UCSD-AML1 (cell line): Measurements from ENCODE around the gene ANKFN1.
"Not testable (repeated sequence)": the region's sequence is repeated elsewhere in the genome, so short reads cannot be mapped to it uniquely, and the experiment has no call there.

Experiments used
- DNase-seq: peaks from one replicate; lab custom pipeline; 2025; ENCODE audit not compliant: unreplicated experiment; lab: John Stamatoyannopoulos, UW

ANKFN1 gene

GRCh38 chr17:56288786-56289185 lies 135.5 kb downstream of the ANKFN1 start:
- DNase-seq: not testable (repeated sequence)

- DNase-seq: no peak
Measured at GRCh38 chr17:56289321-56289720, 136.0 kb downstream of the ANKFN1 start.

GRCh38 chr17:56290101-56290801 lies 137.0 kb downstream of the ANKFN1 start:
- no peak for DNase-seq

DNA sequence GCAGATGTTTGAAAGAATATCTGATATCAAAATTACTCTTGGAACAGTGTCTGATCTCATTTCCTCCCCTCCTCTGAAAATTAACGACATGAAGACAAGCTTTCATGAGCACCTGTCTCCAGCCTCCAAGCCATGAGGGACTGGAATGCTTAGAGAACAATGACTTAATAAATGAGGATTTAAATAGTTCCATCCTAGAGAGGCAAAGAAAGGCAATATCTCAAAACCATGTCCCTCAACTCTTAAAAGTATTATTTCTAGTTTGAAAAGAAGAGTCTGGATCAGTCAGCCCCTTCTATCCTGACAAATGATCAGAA lies 137.5 kb downstream of the ANKFN1 start:
- no peak for DNase-seq

DNA sequence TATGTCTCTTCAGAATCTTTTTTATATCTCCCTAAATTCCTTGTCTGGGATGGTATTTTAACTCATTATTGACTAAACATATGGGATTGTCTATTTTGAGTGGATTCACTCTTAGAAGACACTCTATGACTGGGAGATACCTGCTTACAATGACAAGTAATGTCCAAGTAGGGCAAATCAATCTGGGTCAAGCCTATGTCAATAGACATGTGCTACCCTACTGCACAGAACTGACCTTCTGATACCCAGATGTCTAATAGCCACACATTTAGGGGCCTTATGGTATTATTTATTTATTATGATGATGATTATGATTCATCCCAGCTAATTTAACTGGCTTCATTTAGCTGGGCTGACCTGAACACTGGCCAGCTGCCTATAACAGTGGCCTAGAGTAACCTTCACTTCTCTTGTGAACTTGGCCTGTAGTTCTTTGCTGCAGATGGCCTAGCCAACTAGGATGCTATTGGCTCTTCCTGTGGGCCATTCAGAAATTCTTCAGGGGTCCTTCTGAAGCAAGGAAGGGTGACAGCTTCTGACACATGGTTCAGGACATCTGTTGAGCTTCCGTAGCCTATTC lies 138.0 kb downstream of the ANKFN1 start:
- DNase-seq: no peak

- no peak for DNase-seq
Measured at GRCh38 chr17:56292010-56292409, 138.7 kb downstream of the ANKFN1 start.

GRCh38 chr17:56292578-56292977 lies 139.3 kb downstream of the ANKFN1 start:
- no peak for DNase-seq

GRCh38 chr17:56297184-56297583 lies 143.9 kb downstream of the ANKFN1 start:
- peak; percentile 49 for DNase-seq

DNA sequence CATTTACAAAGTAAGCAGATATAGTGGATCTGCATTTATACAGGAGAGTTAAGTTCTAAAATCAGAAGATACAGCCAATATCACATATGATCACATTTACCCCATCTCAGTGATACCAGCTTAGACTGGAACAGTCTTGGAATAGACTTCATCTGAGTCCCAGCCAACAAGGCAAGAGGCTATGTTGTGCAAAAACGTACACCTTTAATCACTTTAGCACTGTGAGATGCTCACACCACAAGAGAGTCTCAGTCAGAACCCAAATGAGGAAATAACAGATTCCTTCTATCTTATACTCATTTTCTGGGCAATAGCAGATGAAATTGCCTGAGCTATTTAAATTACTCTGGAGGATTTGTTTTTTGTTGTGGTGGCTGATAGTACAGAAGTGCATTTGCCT lies 145.6 kb downstream of the ANKFN1 start:
- no peak for DNase-seq

DNA sequence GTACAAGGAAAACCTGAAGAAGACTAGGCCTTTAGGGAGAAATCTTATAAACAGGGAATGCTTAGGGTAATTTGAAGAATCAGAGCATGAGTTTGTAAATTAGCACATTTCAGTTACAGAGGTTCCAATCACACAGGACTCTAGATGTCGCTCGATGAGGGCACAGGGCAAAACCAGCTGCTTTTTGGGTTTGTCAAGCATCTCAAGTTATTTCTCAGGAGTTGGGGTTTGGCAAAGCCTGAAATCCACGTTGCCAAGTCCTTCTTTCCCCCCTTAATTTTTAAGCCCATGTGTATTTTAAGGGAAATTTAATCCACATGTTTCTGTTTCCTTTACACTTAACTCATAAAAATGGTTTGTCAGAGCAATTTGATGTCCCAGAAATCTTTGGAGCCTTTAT lies 146.9 kb downstream of the ANKFN1 start:
- no peak for DNase-seq

DNA sequence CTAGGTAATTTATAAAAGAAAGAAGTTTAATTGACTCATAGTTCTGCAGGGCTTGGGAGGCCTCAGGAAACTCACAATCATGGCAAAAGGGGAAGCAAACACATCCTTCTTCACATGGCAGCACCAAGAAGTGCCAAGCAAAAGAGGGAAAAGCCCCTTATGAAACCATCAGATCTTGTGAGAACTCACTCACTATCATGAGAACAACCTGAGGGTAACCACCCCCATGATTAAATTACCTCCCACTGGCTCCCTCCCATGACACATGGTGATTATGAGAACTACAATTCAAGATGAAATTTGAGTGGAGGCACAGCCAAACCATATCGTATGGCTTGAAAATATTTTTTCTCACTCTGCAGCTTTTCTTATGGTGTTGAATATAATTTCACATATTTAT lies 151.7 kb downstream of the ANKFN1 start:
- DNase-seq: no peak

DNA sequence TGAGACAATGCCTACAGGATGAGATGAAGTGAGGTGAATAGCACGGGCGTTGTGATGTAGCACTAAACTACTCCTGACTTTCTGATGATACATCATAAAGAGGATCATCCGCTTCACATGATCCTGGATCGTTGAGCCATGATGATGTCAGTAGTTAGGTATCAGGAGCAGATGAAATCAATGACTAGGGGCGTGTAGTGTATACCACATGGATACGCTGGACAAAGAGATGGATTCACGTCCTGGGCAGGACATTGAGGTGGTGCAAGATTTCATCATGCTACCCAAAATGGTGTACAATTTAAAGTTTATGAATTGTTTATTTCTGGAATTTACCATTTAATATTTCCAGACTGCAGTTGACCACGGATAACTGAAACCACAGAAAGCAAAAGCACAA lies 156.6 kb downstream of the ANKFN1 start:
- no peak for DNase-seq

- no peak for DNase-seq
Measured at GRCh38 chr17:56310782-56311181, 157.5 kb downstream of the ANKFN1 start.

GRCh38 chr17:56313201-56313600 lies 159.9 kb downstream of the ANKFN1 start:
- no peak for DNase-seq

- no peak for DNase-seq
Measured at GRCh38 chr17:56314026-56314425, 160.8 kb downstream of the ANKFN1 start.

- no peak for DNase-seq
Measured at GRCh38 chr17:56314984-56315602, 161.8 kb downstream of the ANKFN1 start.

DNA sequence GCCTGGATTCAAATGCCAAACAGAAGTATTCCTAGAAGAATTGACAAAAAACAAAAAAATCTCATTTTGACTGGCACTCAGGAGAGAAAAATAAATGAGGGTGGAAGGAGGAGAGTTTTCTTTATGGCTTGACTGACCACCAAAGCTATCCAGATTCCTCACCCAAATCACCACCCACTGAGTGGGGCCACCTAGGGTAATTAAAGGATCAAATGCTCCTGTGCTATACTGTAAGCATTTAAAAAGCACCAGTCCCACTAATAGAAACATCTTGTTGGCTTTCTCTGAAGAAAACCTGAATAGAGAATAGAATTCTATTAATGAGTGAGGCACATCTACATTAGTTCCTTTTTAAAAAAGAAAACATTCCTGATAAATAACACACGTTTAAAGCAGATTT lies 163.3 kb downstream of the ANKFN1 start:
- DNase-seq: no peak

DNA sequence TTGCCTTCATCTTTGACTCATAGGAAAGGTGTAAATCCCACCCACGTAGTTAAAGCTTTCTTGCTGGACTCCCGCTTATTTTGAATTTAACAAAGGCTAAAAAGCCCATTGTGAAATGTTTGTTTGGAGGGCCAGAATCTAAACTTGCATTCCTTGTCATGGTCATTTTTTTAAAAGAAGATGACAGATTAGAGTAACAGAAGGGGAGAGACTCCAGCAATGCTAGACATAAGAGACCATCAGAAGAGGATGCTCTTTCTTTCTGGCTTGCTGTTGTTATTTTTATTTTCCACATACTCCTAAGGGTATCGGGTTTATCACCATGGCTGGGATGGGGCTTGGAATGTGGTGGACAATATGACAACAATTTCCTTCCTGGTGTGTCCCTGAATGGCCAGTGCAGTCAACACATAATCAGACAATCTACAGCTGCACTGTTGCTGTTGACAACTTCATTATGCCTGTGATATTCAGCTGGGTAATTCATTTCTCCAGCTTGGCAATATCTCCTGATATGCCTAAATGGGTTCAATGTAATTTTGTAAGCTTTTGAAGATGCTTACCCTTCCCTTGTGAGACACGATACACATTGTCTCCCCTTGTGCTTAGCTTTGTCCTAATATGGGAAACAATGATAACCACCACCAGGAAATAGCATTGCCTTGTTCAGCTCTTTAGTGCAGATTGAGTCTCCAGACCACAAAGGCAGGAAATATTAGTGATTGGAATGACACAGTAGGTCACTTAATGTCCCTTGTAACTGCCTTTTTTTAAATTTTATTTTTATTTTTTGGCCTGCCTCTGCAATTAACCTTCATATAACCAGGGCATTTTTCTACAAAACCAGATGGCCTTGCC lies 164.3 kb downstream of the ANKFN1 start:
- no peak for DNase-seq

- DNase-seq: no peak
Measured at GRCh38 chr17:56319531-56319930, 166.3 kb downstream of the ANKFN1 start.

DNA sequence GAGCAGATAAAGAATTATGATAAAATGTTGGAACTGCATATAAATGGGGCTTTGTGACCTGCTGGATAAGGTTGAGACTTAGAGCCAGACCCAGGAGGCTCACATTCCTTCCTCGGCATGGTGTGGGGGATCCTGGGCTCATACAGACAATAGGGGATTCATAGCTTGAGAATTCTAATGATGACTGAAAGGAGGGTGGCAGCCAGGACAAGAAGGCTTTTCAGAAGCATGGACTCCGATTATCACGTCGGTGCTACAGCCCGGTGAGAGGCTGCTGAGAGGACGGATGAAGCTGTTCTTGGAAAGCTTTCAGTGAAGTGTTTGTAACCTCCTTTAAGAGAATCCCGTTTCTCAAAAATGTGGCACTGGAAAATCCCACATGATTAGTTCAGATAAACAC lies 167.2 kb downstream of the ANKFN1 start:
- no peak for DNase-seq

DNA sequence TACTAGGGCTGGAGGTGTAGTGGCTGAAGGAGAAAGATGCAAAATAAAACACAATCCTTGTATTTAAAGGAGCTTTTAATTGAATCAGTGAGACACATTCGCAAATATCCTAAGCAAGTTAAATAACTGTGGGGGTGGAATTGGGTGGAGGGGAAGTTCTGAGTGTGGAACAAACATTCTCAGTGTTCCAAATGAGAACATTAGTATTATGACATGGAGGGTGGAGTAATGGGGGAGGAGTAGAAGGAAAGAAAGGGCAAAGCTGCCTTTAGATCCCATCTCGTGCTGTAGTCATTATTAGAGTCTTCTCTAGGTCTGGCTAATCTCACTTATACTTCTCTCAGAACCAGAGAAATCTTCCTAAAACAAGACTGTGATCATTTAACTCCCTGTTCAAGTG lies 169.7 kb downstream of the ANKFN1 start:
- DNase-seq: no peak

DNA sequence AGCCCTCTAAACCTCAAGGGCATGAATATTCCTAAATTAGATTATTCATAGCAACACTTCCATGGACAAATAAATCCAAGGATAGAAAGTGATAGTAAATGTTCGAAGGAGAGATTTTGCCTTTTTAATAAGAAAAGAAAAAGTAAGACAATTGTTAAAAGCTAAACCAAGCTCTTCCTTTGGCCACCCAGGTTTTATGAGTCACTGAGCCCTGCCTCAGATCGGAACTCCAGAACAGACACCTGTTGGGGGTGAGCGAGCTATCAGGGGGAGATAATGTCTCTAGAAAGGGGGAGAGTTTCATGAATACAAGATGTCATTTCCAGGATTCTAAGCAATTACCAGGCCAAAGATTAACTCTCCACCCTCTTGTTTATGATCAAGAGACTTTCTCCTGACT lies 171.4 kb downstream of the ANKFN1 start:
- DNase-seq: no peak
